ENCODE results near the gene TRDMT1.

GRCh38 chr10:17229967-17230682, 28.7 kb upstream of the TRDMT1 start:
- TF ChIP-seq CTCF (IDR thresholded peaks at IDR 0.05): peak in 1 of 6 experiments; percentile 27
- TF ChIP-seq POLR2A (IDR thresholded peaks at IDR 0.05): peak in 1 of 2 donors; percentile 65

Measured in thyroid gland (tissue), 4 donors.